Vagina (tissue), 2 donors: ENCODE measurements around the gene NEK6.

Experiments
- POLR2A ChIP-seq, 2 donors: fragments of 450-650 bp; IDR thresholded peaks; one replicate each; pipeline ENCODE4 v1.6.1; 2017; ENCODE audit warnings: antibody characterized with exemption in 2 of 2, mild to moderate bottlenecking in 2 of 2, moderate library complexity in 2 of 2
- POLR2AphosphoS5 ChIP-seq, 2 donors: sonication (generic); formaldehyde crosslinking; IDR thresholded peaks; one replicate each; pipeline ENCODE4 v1.9.0; 2017; ENCODE audit warnings: antibody characterized with exemption in 2 of 2, mild to moderate bottlenecking in 2 of 2, low read depth in 1 of 2; ENCODE audit not compliant: insufficient read depth in 1 of 2
- TF ChIP-seq, protein P1 (sequence below), 3 experiments: fragments of 450-650 bp in 2 of 3; fragments of 200-600 bp in 1 of 3; sonication (generic) in 1 of 3; IDR thresholded peaks; one replicate each; pipeline ENCODE4 v1.5.1; 2017 to 2019; ENCODE audit warnings: antibody characterized with exemption in 3 of 3, mild to moderate bottlenecking in 2 of 3, moderate library complexity in 2 of 3

DNA sequence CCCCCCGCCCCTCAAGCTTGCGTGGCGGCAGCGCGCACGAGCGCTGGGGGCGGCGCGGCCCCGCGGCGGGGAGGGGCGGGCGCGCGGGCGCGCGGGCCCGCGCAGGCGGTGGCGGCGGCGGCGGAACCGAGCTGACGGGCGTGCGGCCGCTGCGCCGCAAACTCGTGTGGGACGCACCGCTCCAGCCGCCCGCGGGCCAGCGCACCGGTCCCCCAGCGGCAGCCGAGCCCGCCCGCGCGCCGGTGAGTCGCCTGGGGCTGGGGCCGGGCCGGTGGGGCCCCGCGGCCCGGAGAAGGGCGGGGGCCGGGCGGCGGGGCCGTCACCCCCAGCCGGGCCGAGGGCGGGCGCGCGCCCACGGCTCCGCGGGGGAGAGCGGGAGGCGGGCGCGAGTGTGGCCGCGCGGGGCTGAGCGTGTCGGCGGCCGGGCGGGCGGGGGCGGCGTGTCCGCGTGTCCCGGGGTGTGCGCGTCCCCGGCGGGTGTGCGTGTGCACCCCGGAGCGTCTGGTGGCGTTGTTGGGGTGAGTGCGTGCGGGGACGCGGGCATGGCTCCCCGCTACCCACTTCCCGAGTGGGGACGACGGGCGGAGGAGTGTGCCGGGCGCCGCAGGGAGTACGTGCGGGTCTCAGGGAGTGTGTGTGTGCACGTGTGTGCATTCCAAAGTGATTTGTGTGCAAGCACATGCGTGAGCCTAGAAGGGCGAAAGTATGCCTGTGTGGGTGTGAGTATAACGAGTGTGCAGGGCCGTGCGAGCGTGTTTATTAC lies at the start of gene NEK6:
- no peak for TF ChIP-seq POLR2A (IDR thresholded peaks at IDR 0.05)
- TF ChIP-seq, protein P1, sequence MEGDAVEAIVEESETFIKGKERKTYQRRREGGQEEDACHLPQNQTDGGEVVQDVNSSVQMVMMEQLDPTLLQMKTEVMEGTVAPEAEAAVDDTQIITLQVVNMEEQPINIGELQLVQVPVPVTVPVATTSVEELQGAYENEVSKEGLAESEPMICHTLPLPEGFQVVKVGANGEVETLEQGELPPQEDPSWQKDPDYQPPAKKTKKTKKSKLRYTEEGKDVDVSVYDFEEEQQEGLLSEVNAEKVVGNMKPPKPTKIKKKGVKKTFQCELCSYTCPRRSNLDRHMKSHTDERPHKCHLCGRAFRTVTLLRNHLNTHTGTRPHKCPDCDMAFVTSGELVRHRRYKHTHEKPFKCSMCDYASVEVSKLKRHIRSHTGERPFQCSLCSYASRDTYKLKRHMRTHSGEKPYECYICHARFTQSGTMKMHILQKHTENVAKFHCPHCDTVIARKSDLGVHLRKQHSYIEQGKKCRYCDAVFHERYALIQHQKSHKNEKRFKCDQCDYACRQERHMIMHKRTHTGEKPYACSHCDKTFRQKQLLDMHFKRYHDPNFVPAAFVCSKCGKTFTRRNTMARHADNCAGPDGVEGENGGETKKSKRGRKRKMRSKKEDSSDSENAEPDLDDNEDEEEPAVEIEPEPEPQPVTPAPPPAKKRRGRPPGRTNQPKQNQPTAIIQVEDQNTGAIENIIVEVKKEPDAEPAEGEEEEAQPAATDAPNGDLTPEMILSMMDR (IDR thresholded peaks at IDR 0.05): no peak
- TF ChIP-seq POLR2AphosphoS5 (IDR thresholded peaks at IDR 0.05; ENCODE audit: insufficient read depth in 1 of 2, low read depth in 1 of 2): peak in 1 of 2 donors; percentile 58
